OCI-LY3 (cell line): ENCODE results near the gene TMEM53.

Source experiments
- CTCF ChIP-seq: fragments of 200-600, 300-600 bp; sonication (generic); IDR thresholded peaks from 2 replicates; pipeline ENCODE4 v1.5.1; 2014; ENCODE audit warnings: antibody characterized with exemption, low read length, low read depth
- EZH2phosphoT487 ChIP-seq: fragments of 200-600 bp; shearing (Covaris generic); IDR thresholded peaks from 2 replicates; pipeline ENCODE4 v1.6.1; 2018; ENCODE audit warnings: antibody characterized with exemption, mixed run types, low read depth

GRCh38 chr1:44707112-44707881 is 33.0 kb upstream of the TMEM53 start:
- TF ChIP-seq CTCF (no peak), EZH2phosphoT487 (no peak)
